HG03060 (cell line): ENCODE results near the gene OBSL1.
A peak's percentile ranks its signal among the peaks of the same experiment; 100 is the strongest.

Experiments
- ATAC-seq: cut with Tn5 transposase; IDR thresholded peaks from one replicate; pipeline ENCODE4 v1.9.1; 2021; ENCODE audit warnings: low read depth, moderate number of reproducible peaks; ENCODE audit not compliant: unreplicated experiment

OBSL1 gene

GRCh38 chr2:219536967-219537366 lies 34.4 kb downstream of the OBSL1 start:
- no peak for ATAC-seq

GRCh38 chr2:219536425-219536824 lies 34.9 kb downstream of the OBSL1 start:
- no peak for ATAC-seq

GRCh38 chr2:219533930-219534661 lies 37.2 kb downstream of the OBSL1 start:
- ATAC-seq, result no peak

GRCh38 chr2:219532378-219532649 lies 39.0 kb downstream of the OBSL1 start:
- ATAC-seq, result no peak

GRCh38 chr2:219531639-219532377 lies 39.5 kb downstream of the OBSL1 start:
- no peak for ATAC-seq

GRCh38 chr2:219530048-219530963 lies 41.0 kb downstream of the OBSL1 start:
- ATAC-seq, result peak; percentile 63

- no peak for ATAC-seq
Observed at GRCh38 chr2:219527472-219527871, 43.9 kb downstream of the OBSL1 start.

- no peak for ATAC-seq
Observed at GRCh38 chr2:219527076-219527394, 44.3 kb downstream of the OBSL1 start.

- no peak for ATAC-seq
Observed at GRCh38 chr2:219526320-219527075, 44.8 kb downstream of the OBSL1 start.

GRCh38 chr2:219525533-219526232 lies 45.7 kb downstream of the OBSL1 start:
- no peak for ATAC-seq

GRCh38 chr2:219524817-219525216 lies 46.5 kb downstream of the OBSL1 start:
- no peak for ATAC-seq

- ATAC-seq, result no peak
Observed at GRCh38 chr2:219523031-219523671, 48.2 kb downstream of the OBSL1 start.

- no peak for ATAC-seq
Observed at GRCh38 chr2:219522111-219523030, 49.0 kb downstream of the OBSL1 start.

- no peak for ATAC-seq
Observed at GRCh38 chr2:219521066-219521880, 50.1 kb downstream of the OBSL1 start.

GRCh38 chr2:219520079-219520478 lies 51.3 kb downstream of the OBSL1 start:
- no peak for ATAC-seq

GRCh38 chr2:219519526-219519916 lies 51.8 kb downstream of the OBSL1 start:
- no peak for ATAC-seq

- ATAC-seq, result no peak
Observed at GRCh38 chr2:219517954-219518778, 53.2 kb downstream of the OBSL1 start.
